Effector memory CD4-positive, alpha-beta T cell (primary cell): ENCODE results near the gene NR2C2.

Experiments
- DNase-seq, 3 donors: peaks; one replicate each; pipeline ENCODE4 v3.0.0-alpha.2; 2020
- H3K27ac ChIP-seq: 2 replicates; pipeline ENCODE4 v1.7.0; 2013; ENCODE audit warnings: mild to moderate bottlenecking, low read length, moderate library complexity; ENCODE audit not compliant: insufficient read depth, poor library complexity, severe bottlenecking
- H3K27me3 ChIP-seq: replicated peaks from 2 replicates; pipeline ENCODE4 v1.7.0; 2013; ENCODE audit warnings: mild to moderate bottlenecking, low read length; ENCODE audit not compliant: insufficient read depth, control insufficient read depth, poor library complexity, severe bottlenecking
- H3K36me3 ChIP-seq: 2 replicates; pipeline ENCODE4 v1.7.0; 2013; ENCODE audit warnings: mild to moderate bottlenecking, low read length, moderate library complexity; ENCODE audit not compliant: control insufficient read depth, insufficient read depth
- H3K4me1 ChIP-seq: 2 replicates; pipeline ENCODE4 v1.7.0; 2013; ENCODE audit warnings: low read length, mild to moderate bottlenecking; ENCODE audit not compliant: control insufficient read depth, insufficient read depth, poor library complexity, severe bottlenecking
- H3K4me3 ChIP-seq: 2 replicates; pipeline ENCODE4 v1.7.0; 2013; ENCODE audit warnings: low read length, low read depth, mild to moderate bottlenecking; ENCODE audit not compliant: insufficient read depth, poor library complexity, severe bottlenecking
- H3K9me3 ChIP-seq: 2 replicates; pipeline ENCODE4 v1.7.0; 2013; ENCODE audit warnings: mild to moderate bottlenecking, low read length, moderate library complexity; ENCODE audit not compliant: control insufficient read depth

The NR2C2 gene

DNA sequence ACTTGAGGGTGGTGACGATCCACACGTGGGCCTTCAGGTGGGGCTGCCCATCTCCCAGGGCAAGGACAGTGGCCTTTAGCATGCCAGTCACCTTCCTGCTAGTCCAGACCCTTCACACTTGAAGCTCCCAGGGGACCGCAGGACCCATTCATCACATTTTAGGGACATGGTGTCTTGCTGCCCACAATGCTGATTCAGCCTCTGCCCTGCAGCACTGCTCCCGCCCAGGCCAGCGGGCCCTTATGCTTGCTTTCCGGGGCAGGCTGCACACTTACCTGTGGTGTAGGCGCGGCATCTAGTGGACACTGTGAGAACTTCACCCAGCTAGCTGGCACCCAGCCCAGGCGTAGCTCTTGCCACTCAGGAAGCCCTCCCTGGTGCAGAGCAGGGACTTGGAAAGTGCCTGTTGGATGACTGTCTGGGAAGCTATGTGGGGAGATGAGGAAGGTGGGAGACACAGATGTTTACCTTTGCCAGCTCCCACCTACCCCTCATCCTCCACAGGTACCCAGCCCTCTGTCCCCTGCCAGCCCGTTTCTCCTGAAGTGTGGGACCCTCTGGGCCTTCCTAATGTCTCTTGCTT, 26.3 kb upstream of the NR2C2 start:
- peak; percentile 58 to 71 (median 59) for DNase-seq
- H3K4me1 ChIP-seq, result no peaks in the 10 kb centered on the region
- no peaks in the 10 kb centered on the region for H3K36me3 ChIP-seq
- H3K27ac ChIP-seq, result no peak overlapping the region
- no peak overlapping the region for H3K4me3 ChIP-seq
- H3K9me3 ChIP-seq, result no peaks in the 10 kb centered on the region
- H3K27me3 ChIP-seq, result no peaks in the 10 kb centered on the region

GRCh38 chr3:14921811-14922705, 25.3 kb upstream of the NR2C2 start:
- no peak for DNase-seq
- Histone ChIP-seq H3K4me3 (no peak overlapping the region), H3K4me1 (no peaks in the 10 kb centered on the region), H3K9me3 (no peaks in the 10 kb centered on the region), H3K27me3 (no peaks in the 10 kb centered on the region), H3K27ac (no peak overlapping the region), H3K36me3 (no peaks in the 10 kb centered on the region)

DNA sequence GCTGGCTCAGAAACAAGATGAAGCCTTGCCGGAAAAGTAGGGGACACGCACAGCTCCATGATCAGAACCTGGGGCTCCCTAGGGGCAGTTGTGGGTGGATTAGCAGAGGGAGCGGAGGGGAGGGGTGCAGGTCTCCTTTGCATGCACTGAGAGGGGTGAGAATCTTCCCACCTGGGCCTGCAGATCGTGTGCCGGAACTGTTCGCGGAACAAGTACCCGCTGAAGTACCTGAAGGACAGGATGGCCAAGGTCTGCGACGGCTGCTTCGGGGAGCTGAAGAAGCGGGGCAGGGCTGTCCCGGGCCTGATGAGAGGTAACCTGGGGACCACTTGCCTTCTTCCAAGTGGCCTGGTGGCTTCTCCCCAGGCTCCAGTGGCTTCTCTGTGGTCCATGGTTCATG, 24.5 kb upstream of the NR2C2 start:
- H3K4me3 ChIP-seq, result no peak overlapping the region
- DNase-seq, result no peak
- H3K36me3 ChIP-seq, result no peaks in the 10 kb centered on the region
- H3K4me1 ChIP-seq, result no peaks in the 10 kb centered on the region
- no peaks in the 10 kb centered on the region for H3K9me3 ChIP-seq
- no peaks in the 10 kb centered on the region for H3K27me3 ChIP-seq
- H3K27ac ChIP-seq, result no peak overlapping the region

DNA sequence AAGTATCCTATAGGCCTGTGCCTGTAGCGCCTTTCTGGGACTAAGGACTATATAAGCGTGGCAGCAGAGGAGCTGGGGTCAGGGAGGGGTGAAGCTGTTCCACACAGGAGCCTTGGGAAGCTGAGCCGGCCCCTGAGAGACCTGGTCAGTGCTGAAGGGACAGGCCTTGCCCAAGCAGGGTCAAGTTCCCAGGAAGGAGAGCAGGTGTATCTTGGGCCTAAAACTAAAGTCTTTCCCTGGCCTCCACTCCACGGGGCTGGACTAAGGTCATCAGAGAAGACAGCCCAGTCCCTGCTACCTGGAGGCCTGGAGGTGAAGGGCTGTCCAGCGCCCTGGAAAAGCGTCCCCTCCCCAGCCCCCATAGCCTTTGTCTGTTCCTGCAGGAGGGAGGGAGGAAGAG, 23.9 kb upstream of the NR2C2 start:
- Histone ChIP-seq H3K9me3 (no peaks in the 10 kb centered on the region), H3K36me3 (no peaks in the 10 kb centered on the region), H3K27me3 (no peaks in the 10 kb centered on the region), H3K4me1 (no peaks in the 10 kb centered on the region), H3K27ac (no peak overlapping the region), H3K4me3 (no peak overlapping the region)
- no peak for DNase-seq

DNA sequence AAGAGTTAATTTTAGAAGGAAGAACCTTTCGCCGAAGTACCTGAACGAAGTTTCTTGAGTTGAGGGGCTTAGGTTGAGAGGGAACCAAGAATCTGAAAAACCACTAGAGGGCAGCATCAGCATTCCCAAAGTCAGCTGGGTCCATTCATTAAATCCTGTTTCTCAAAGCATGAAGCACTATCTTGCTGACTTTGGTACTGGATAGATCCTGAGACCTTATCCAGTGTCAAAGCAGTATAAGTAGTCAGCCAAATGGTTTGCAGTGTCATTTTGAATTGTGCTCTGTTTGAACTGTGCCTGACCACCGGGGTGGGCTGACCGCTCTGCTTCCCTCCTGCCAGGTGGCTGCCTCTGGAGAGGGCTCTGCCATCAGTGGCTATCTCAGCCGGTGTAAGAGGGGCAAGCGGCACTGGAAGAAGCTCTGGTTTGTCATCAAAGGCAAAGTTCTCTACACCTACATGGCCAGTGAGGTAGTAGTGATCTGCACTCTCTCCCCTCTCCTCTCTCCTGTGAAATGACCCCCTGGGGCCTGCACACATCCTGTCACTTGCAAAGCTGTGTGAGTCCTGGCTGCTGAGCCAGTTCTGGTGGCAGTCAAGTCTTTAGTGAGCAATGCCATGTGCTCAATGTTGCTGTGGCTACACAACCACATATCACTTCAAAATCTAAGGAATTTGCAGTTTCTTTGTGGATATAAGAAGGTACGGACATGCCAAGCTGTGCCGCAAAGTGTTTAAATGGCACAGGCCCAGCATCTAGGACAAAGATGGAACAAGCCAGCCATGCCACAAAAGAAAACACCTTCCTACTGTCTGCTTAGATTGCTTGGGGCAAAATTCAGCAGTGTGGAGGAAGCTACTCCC, 21.4 kb upstream of the NR2C2 start:
- Histone ChIP-seq H3K4me1 (no peaks in the 10 kb centered on the region), H3K36me3 (no peaks in the 10 kb centered on the region), H3K4me3 (no peak overlapping the region), H3K27ac (no peak overlapping the region), H3K9me3 (no peaks in the 10 kb centered on the region), H3K27me3 (no peaks in the 10 kb centered on the region)
- no peak for DNase-seq

DNA sequence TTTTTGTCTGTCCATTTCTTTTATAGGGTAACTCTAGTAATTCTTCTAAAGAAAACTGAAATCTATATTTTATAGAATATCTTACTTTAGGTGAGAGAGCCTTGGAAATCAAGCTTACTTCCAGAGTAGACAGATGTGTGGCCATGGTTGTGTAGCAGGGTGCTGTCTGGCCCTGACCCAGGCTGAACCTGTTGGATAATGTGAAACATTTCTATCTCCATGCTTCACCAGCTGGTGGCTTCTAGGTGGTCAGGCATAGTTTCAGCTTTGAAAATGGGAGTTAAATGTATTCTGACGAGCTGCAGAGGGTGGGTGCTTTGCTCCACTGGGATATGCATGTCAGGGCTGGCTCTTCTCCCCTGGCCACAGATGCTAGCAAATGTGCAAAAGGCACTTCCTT, 20.8 kb upstream of the NR2C2 start:
- Histone ChIP-seq H3K9me3 (no peaks in the 10 kb centered on the region), H3K4me3 (no peak overlapping the region), H3K27ac (no peak overlapping the region), H3K36me3 (no peaks in the 10 kb centered on the region), H3K27me3 (no peaks in the 10 kb centered on the region), H3K4me1 (no peaks in the 10 kb centered on the region)
- no peak for DNase-seq

- Histone ChIP-seq H3K9me3 (no peaks in the 10 kb centered on the region), H3K36me3 (no peaks in the 10 kb centered on the region), H3K4me1 (no peaks in the 10 kb centered on the region), H3K4me3 (no peak overlapping the region), H3K27ac (no peak overlapping the region), H3K27me3 (no peaks in the 10 kb centered on the region)
- DNase-seq, result no peak
These were observed 20.1 kb upstream of the NR2C2 start for GRCh38 chr3:14927308-14927707.

DNA sequence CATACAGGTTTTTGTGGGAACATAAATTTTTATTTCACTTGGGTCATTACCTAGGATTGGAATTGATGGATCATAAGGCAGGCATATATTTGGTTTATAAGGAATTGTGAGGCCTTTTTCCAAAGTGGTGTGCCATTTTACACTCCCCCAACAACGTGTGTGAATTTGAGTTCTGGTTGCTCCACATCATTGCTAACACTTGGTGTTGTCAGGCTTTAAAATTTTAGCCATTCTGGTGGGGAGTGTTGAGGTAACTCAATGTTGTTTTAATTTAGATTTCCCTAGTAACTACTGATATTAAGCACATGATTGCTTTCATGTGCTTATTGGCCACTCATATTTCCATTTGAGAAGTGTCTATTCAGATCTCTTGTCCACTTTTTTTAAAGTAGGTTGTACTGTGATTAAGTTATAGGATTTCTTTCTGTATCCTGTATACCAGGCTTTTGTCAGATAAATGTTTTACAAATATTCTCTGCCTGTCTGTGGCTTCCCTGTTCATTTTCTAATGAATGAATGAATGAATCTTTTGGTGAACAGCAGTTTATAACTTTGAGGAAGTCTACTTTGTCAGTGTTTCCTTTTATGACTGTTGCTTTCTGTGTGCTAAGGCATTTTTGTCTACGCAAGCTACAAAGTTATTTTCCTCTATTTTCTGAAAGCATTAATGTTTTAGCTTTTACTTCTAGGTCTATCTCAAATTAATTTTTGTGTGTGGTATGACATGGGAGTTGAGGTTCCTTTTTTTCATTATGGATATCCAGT, 17.9 kb upstream of the NR2C2 start:
- Histone ChIP-seq H3K4me3 (no peak overlapping the region), H3K36me3 (no peaks in the 10 kb centered on the region), H3K27ac (no peak overlapping the region), H3K27me3 (no peaks in the 10 kb centered on the region), H3K9me3 (no peaks in the 10 kb centered on the region), H3K4me1 (no peaks in the 10 kb centered on the region)
- no peak for DNase-seq

GRCh38 chr3:14933820-14934425, 13.5 kb upstream of the NR2C2 start:
- H3K27ac ChIP-seq, result no peak overlapping the region
- no peaks in the 10 kb centered on the region for H3K36me3 ChIP-seq
- no peak for DNase-seq
- H3K27me3 ChIP-seq, result no peaks in the 10 kb centered on the region
- no peak overlapping the region for H3K4me3 ChIP-seq
- H3K9me3 ChIP-seq, result no peaks in the 10 kb centered on the region
- no peaks in the 10 kb centered on the region for H3K4me1 ChIP-seq
